Common myeloid progenitor, CD34-positive (primary cell): ENCODE results near the gene SLC7A10.

Experiments
- CTCF ChIA-PET: fragments of 350-600 bp; sonication (Branson Sonifier 250); formaldehyde crosslinking; loops from one replicate; lab custom pipeline; 2021; ENCODE audit warnings: antibody characterized with exemption; lab: Charles Lee
- POLR2A ChIA-PET: fragments of 350-600 bp; sonication (Branson Sonifier 250); formaldehyde crosslinking; loops from one replicate; lab custom pipeline; 2021; ENCODE audit warnings: antibody characterized with exemption; lab: Charles Lee
- DNase-seq, 3 donors: peaks; one replicate each; pipeline versions ENCODE4 v3.0.0 to v3.0.0-alpha.2; 2013
- H3K27ac ChIP-seq, 2 experiments: 1 replicate in 1 of 2; 2 replicates in 1 of 2; pipeline ENCODE4 v1.7.0; 2013; ENCODE audit warnings: inconsistent platforms in 2 of 2, low read length in 2 of 2, mild to moderate bottlenecking in 2 of 2, low read depth in 1 of 2, moderate library complexity in 1 of 2; ENCODE audit not compliant: severe bottlenecking in 2 of 2, insufficient read depth in 1 of 2, poor library complexity in 1 of 2
- H3K27me3 ChIP-seq, 5 experiments: replicated peaks in 2 of 5; 1 replicate in 3 of 5; 2 replicates in 2 of 5; pipeline versions ENCODE4 v1.6.1 to v1.7.0; 2013; ENCODE audit warnings: low read length in 4 of 5, mild to moderate bottlenecking in 2 of 5, moderate library complexity in 2 of 5, inconsistent platforms in 1 of 5; ENCODE audit not compliant: insufficient read depth in 5 of 5, control insufficient read depth in 4 of 5
- H3K36me3 ChIP-seq, 4 experiments: 1 replicate in 2 of 4; 2 replicates in 2 of 4; pipeline versions ENCODE4 v1.6.1 to v1.7.0; 2013; ENCODE audit warnings: low read length in 3 of 4, control low read depth in 1 of 4, mild to moderate bottlenecking in 1 of 4; ENCODE audit not compliant: control insufficient read depth in 4 of 4, insufficient read depth in 4 of 4
- H3K4me1 ChIP-seq, 4 experiments: 1 replicate in 3 of 4; 2 replicates in 1 of 4; pipeline versions ENCODE4 v1.6.1 to v1.7.1; 2013; ENCODE audit warnings: low read length in 3 of 4, mild to moderate bottlenecking in 3 of 4, control low read depth in 1 of 4, inconsistent platforms in 1 of 4, moderate library complexity in 1 of 4; ENCODE audit not compliant: control insufficient read depth in 4 of 4, insufficient read depth in 4 of 4; ENCODE audit errors: control extremely low read depth in 1 of 4
- H3K4me3 ChIP-seq, 7 experiments: 1 replicate in 4 of 7; 2 replicates in 3 of 7; pipeline versions ENCODE4 v1.5.1 to v1.7.0; 2013; ENCODE audit warnings: mild to moderate bottlenecking in 7 of 7, low read length in 6 of 7, moderate library complexity in 6 of 7, inconsistent platforms in 2 of 7, low read depth in 2 of 7, control low read depth in 1 of 7; ENCODE audit not compliant: insufficient read depth in 4 of 7, control insufficient read depth in 1 of 7; ENCODE audit errors: extremely low read depth in 1 of 7
- H3K9me3 ChIP-seq, 5 experiments: 1 replicate in 4 of 5; 2 replicates in 1 of 5; pipeline versions ENCODE4 v1.6.1 to v1.7.1; 2013; ENCODE audit warnings: low read length in 4 of 5, mild to moderate bottlenecking in 2 of 5, inconsistent platforms in 1 of 5, low read depth in 1 of 5, moderate library complexity in 1 of 5; ENCODE audit not compliant: control insufficient read depth in 4 of 5, insufficient read depth in 2 of 5; ENCODE audit errors: control extremely low read depth in 1 of 5
- WGBS: methylation state at CpG from one replicate; pipeline ENCODE4 v1.1.5; 2013; ENCODE audit not compliant: insufficient coverage; 5-methylcytosine and 5-hydroxymethylcytosine counted together

Gene SLC7A10

DNA sequence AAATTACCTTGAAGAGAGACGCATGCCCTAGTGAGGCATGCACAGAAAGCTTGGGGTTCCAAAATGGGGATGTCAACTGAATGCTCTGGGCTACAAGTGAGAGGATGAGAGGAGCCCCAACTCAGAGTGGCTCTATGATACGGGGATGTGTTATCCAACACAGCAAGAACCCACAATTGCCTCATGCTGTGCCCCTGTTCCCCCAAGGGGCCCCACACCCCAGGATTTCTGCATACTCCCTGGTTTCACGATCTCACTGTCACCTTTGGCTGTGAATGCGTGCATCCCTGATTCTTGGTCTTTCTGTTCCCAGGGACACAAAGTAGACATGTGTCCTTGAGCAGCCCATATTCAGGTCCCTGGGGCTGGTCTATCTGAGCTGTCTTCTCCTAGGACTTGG lies 64.4 kb downstream of the SLC7A10 start:
- Histone ChIP-seq H3K4me1 (peaks cover 2 to 48% (median 27%) of the 10 kb centered on the region in 4 experiments), H3K9me3 (no peaks in the 10 kb centered on the region), H3K27ac (no peak overlapping the region), H3K4me3 (no peak overlapping the region), H3K36me3 (no peaks in the 10 kb centered on the region), H3K27me3 (no peaks in the 10 kb centered on the region)
- 60% methylated on average over 3 of the region's 4 CpGs for WGBS
- CTCF ChIA-PET: interaction anchor here (0.8 to 5.7 kb wide), 5 partner anchors 11 to 20 kb away, joined by 3 to 47 read pairs (median 5); no protein-coding TSS in a partner anchor
- peak in 1 of 3 donors; percentile 22 for DNase-seq
- POLR2A ChIA-PET: interaction anchor here (1.6 kb wide), 1 partner anchor 15 kb away, joined by 6 read pairs; no protein-coding TSS in a partner anchor

DNA sequence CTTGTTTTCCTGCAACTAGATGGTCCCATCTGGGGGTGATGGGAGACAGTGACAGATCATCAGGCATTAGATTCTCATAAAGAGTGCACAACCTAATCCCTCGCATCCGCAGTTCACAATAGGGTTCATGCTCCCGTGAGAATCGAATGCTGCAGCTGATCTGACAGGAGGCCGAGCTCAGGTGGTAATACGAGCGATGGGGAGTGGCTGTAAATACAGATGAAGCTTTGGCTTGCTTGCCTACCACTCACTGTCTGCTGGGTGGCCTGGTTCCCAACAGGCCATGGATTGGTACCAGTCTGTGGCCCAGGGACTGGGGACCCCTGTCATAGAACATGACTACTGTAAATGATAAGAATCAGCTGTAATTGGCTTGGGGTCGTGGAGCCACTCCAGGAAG lies 65.8 kb downstream of the SLC7A10 start:
- 82% methylated on average over 8 of the region's 8 CpGs for WGBS
- peaks cover 2 to 52% (median 27%) of the 10 kb centered on the region in 4 experiments for H3K4me1 ChIP-seq
- H3K9me3 ChIP-seq: no peaks in the 10 kb centered on the region
- no peaks in the 10 kb centered on the region for H3K27me3 ChIP-seq
- POLR2A ChIA-PET: interaction anchor here (1.0 to 2.0 kb wide), 3 partner anchors 15 to 143 kb away, joined by 3 to 6 read pairs (median 5); partner anchors contain the start of gene CEBPA
- H3K27ac ChIP-seq: no peak overlapping the region
- DNase-seq: no peak
- H3K4me3 ChIP-seq: no peak overlapping the region
- H3K36me3 ChIP-seq: no peaks in the 10 kb centered on the region
- CTCF ChIA-PET: interaction anchor here (1.5 to 5.7 kb wide), 4 partner anchors 12 to 18 kb away, joined by 4 to 47 read pairs (median 5); no protein-coding TSS in a partner anchor

DNA sequence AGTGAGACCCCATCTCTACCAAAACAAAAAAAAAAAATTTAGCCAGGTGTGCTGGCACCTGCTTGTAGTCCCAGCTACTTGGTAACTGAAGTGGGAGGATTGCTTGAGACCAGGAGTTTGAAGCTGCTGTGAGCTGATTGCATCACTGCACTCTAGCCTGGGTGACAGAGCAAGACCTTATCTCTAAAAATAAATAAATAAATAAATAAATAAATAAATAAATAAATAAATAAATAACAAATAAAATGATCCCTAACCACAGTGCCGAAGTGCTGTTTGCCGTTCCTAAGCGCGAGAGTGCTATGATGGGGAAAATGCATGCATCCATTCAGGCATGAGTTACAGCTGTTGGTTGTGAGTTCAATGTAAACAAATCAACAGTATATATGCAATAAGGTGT lies 66.5 kb downstream of the SLC7A10 start:
- CTCF ChIA-PET: interaction anchor here (1.0 to 5.7 kb wide), 4 partner anchors 15 to 25 kb away, joined by 3 to 47 read pairs (median 5); no protein-coding TSS in a partner anchor
- H3K27me3 ChIP-seq: no peaks in the 10 kb centered on the region
- DNase-seq: no peak
- no peaks in the 10 kb centered on the region for H3K36me3 ChIP-seq
- no peak overlapping the region for H3K27ac ChIP-seq
- no peaks in the 10 kb centered on the region for H3K9me3 ChIP-seq
- H3K4me3 ChIP-seq: no peak overlapping the region
- POLR2A ChIA-PET: interaction anchor here (2.0 kb wide), 2 partner anchors 17 to 143 kb away, joined by 5 to 7 read pairs; partner anchors contain the start of gene CEBPA
- no CpG with 5 or more reads among the region's 4 CpGs for WGBS
- H3K4me1 ChIP-seq: peaks cover 2 to 52% (median 27%) of the 10 kb centered on the region in 4 experiments
